GM12865 (cell line): ENCODE measurements around the gene PCGF1.
"Not testable (repeated sequence)": the region's sequence is repeated elsewhere in the genome, so short reads cannot be mapped to it uniquely, and the experiment has no call there.

Experiments
- DNase-seq: peaks from one replicate; pipeline ENCODE4 v3.0.0; 2010; ENCODE audit warnings: low read depth
- H3K4me3 ChIP-seq: 2 replicates; pipeline ENCODE4 v1.5.1; 2011; ENCODE audit warnings: mild to moderate bottlenecking, low read depth, low read length, control low read depth
- CTCF ChIP-seq: IDR thresholded peaks from 2 replicates; pipeline ENCODE4 v1.5.1; 2011; ENCODE audit warnings: low read length, control low read depth, low read depth, inconsistent platforms; ENCODE audit not compliant: insufficient read depth; ENCODE audit errors: missing control alignments

Gene PCGF1

GRCh38 chr2:74462786-74463105 is 44.7 kb downstream of the PCGF1 start:
- H3K4me3 ChIP-seq = no peak overlapping the region
- DNase-seq = no peak
- TF ChIP-seq CTCF = no peak

GRCh38 chr2:74462054-74462785 is 45.3 kb downstream of the PCGF1 start:
- no peak for DNase-seq
- no peak overlapping the region for H3K4me3 ChIP-seq
- no peak for TF ChIP-seq CTCF

GRCh38 chr2:74461187-74462053 is 46.1 kb downstream of the PCGF1 start:
- H3K4me3 ChIP-seq = no peak overlapping the region
- peak; percentile 17 for TF ChIP-seq CTCF
- DNase-seq = no peak

GRCh38 chr2:74460187-74460586 is 47.3 kb downstream of the PCGF1 start:
- DNase-seq, H3K4me3 ChIP-seq: not testable (repeated sequence)

- peak overlapping the region; percentile 100 for H3K4me3 ChIP-seq
- DNase-seq = not testable (repeated sequence)
These were observed 47.9 kb downstream of the PCGF1 start for GRCh38 chr2:74459503-74460118.

- H3K4me3 ChIP-seq = peak overlapping the region; percentile 100
- peak; percentile 38 for DNase-seq
- TF ChIP-seq CTCF = no peak
These were observed 48.5 kb downstream of the PCGF1 start for GRCh38 chr2:74458938-74459363.

GRCh38 chr2:74458132-74458937 is 49.2 kb downstream of the PCGF1 start, which contains the start of gene WBP1:
TSS of gene WBP1 (plus strand) at chr2:74458438. CDS start at chr2:74458603, 165 bp downstream.
- H3K4me3 ChIP-seq = peak within 1 kb of the TSS; percentile 100
- peak; percentile 100 for DNase-seq
- no peak for TF ChIP-seq CTCF
